GM19467 (cell line): ENCODE measurements around the gene SYMPK.

Experiments
- ATAC-seq: cut with Tn5 transposase; IDR thresholded peaks from one replicate; pipeline ENCODE4 v1.9.1; 2021; ENCODE audit warnings: mild to moderate bottlenecking, moderate library complexity; ENCODE audit not compliant: unreplicated experiment

The SYMPK gene

GRCh38 chr19:45768655-45768983, 94.3 kb downstream of the SYMPK start:
- no peak for ATAC-seq

- ATAC-seq, result no peak
Measured at GRCh38 chr19:45767881-45768654, 94.9 kb downstream of the SYMPK start.

- no peak for ATAC-seq
Measured at GRCh38 chr19:45767410-45767880, 95.5 kb downstream of the SYMPK start.

- ATAC-seq, result no peak
Measured at GRCh38 chr19:45766869-45767346, 96.0 kb downstream of the SYMPK start.

- no peak for ATAC-seq
Measured at GRCh38 chr19:45766296-45766868, 96.6 kb downstream of the SYMPK start.

- no peak for ATAC-seq
Measured at GRCh38 chr19:45765702-45766295, 97.1 kb downstream of the SYMPK start.
